GM10266 (cell line): Measurements from ENCODE around the gene POLRMT.
"Not testable (repeated sequence)": the region's sequence is repeated elsewhere in the genome, so short reads cannot be mapped to it uniquely, and the experiment has no call there.

ENCODE experiments used
- DNase-seq: peaks from one replicate; pipeline ENCODE4 v3.0.0; 2012; ENCODE audit errors: extremely low spot score
- CTCF ChIP-seq: IDR thresholded peaks from 2 replicates; pipeline ENCODE4 v1.5.1; 2012; ENCODE audit warnings: mild to moderate bottlenecking, low read depth; ENCODE audit not compliant: control insufficient read depth, insufficient read depth; ENCODE audit errors: missing control alignments

The POLRMT gene

GRCh38 chr19:670609-671075 lies 37.3 kb upstream of the POLRMT start:
- no peak for DNase-seq
- no peak for TF ChIP-seq CTCF

DNA sequence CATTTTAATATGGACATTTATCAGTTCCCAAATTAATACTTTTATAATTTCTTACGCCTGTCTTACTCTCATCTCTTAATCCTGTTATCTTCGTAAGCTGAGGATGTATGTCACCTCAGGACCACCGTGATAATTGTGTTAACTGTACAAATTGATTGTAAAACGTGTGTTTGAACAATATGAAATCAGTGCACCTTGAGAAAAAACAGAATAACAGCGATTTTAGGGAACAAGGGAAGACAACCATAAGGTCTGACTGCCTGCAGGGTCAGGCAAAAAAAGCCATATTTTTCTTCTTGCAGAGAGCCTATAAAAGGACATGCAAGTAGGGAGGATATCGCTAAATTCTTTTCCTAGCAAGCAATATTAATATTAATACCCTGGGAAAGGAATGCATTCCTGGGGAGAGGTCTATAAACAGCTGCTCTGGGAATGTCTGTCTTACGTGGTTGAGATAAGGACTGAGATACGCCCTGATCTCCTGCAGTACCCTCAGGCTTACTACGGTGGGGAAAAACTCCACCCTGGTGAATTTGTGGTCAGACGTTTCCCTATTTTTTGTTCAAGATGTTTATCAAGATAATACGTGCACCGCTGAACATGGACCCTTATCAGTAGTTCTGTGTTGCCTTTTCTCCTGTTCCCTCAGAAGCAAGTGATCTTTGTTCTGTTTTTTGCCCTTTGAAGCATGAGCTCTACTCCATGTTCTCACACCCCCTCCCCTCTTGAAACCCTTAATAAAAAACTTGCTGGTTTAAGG lies 35.5 kb upstream of the POLRMT start:
- not testable (repeated sequence) for DNase-seq

DNA sequence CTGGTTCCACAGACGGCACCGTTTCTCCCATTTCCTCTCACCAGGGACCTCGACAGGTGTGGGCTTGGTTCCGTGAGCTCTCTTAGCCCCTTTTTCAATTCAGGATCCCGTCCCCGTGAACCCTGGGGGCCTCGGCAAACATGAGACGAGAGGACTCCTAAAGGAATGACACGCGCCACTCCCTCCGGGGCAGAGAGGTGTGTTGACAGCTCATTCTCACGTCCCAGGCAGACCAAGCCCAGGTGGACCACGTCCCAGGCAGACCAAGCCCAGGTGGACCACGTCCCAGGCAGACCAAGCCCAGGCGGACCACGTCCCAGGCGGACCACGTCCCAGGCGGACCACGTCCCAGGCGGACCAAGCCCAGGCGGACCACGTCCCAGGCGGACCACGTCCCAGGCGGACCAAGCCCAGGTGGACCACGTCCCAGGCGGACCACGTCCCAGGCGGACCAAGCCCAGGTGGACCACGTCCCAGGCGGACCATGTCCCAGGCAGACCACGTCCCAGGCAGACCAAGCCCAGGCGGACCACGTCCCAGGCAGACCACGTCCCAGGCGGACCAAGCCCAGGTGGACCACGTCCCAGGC lies 33.7 kb upstream of the POLRMT start:
- not testable (repeated sequence) for DNase-seq

DNA sequence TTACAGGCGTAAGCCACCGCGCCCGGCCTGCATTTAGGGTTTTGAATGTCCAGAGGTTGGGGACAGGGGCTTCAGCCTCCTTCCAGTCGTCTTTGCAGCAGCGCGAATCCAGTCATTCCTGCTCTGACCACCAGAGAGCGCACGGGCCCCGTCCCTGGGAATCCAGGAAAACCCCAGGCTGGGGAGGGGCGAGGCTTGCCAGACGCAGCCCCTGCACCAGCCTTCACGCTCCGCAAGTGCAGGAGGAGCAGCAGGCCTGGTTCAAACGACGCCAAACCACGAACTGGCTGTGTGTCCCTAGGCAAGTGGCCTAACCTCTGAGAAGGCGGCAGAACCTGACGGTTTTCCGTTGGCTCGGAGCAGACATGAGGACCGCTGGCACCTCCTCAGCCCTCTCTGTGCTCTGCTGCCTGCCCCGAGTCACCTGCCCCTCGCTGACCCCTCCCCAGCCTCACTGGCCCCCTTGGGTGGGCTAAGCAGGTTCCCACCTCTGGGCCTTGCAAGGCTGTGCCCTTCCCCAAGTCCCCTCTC lies 31.6 kb upstream of the POLRMT start:
- peak; percentile 95 for TF ChIP-seq CTCF
- DNase-seq, result peak; percentile 91

DNA sequence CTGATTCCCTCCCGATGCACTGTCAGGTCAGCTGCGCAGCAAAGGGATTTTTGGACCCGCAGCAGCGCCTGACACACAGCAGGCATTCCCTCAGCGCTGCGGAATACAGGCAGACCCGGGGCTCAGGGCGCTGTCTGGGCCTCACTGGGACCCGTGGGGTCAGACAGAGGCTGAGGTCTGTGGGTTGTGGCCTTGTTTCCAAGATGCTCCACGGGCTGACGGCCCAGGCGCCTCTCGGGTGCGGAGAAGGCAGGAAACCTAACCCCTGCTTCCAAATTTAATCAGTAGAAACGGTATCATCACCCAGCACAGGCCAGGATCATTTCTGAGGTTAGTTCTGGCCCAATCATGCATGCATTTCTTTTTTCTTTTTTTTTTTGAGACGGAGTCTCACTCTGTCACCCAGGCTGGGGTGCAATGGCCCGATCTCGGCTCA lies 30.4 kb upstream of the POLRMT start:
- TF ChIP-seq CTCF, result no peak
- DNase-seq, result no peak

DNA sequence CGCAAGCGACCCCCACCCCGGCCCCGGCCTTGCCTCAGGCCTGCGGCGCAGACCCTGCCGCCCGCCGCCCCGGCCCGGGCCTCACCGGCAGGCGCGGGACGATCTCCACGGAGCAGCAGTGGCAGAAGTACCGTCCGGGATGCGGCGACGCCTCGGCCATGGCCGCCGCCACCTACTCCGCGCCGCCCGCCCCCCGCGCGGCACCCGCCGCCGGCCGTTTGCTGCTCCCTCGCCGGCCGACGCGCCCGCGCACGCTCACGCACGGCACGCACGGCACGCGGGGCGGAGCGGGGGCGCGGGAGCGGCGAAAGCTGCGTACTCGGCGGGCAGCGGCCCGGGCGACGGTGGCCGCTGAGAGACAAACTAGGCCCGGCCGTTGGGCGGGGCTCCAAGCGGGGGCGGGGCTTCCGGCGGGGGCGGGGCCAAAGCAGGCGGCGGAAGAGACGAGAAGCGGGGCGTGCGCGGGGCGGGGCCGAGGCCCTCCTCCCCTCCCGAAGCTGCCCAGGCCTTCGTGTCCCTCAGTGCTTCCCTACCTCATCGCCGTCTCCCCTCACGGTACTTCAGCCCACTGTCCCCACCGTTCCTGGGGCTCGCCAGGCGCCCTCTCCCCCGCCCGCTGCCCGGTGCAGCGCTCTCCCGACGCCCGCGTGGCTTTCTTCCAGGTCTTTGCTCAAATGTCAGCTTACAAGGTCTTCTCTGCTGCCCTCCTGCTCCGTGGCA lies 29.8 kb upstream of the POLRMT start, which contains the start of gene RNF126:
Gene RNF126 (minus strand): TSS at position 253 of the 720 bp plus-strand sequence. CDS start 93 bp downstream, at position 160.
- TF ChIP-seq CTCF, result no peak
- peak; percentile 99 for DNase-seq

DNA sequence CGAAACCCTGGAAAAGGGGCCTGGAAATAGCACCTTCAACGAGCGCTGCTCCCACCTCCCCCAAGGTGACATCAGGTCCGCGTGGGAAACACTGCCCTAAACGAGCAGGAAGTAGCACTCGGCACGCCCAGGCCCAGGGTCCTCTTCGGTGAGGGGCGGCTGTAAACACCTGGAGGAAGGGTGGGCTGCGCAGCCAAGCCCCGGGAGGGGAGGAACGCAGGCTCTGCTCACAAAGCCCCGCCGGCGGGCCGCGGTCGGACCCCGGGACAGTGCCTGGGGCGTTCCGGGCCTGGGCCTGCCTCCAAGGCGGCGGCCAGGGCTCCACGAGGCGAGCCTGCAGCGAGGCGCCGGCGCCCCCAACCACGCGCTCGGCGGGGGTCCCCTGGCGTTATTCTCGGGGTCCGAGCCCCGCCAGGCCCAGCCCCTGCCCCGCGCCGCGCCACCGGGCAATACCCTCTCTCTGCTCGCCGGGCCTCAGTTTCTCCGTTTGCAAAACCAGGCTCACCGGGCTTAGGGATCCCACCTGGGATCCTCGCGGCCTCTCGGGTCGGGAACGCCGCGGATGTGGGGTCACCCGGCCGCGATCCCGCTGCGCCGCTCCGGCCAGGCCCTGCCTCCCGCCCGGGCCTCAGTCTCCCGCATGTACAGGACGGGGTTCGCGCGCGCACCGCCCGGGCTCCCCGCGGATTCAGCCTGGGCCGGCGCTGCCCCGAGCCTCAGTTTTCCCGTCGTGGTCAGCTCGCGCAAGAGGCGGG lies 29.0 kb upstream of the POLRMT start:
- DNase-seq, result peak; percentile 87
- TF ChIP-seq CTCF, result no peak
